Cardiac septum (tissue), 1 donor: ENCODE results near the gene IRF4. TPM values are rescaled to one million over a fixed set of nuclear protein-coding genes. Genes with fewer than 3 reads are reported as not detected.
"Not testable (repeated sequence)": the region's sequence is repeated elsewhere in the genome, so short reads cannot be mapped to it uniquely, and the experiment has no call there.

Source experiments
- DNase-seq: peaks from one replicate; pipeline ENCODE4 v3.0.0-alpha.2; 2020; ENCODE audit warnings: low spot score
- intact Hi-C: fragments of 100-400 bp; cut with DNase I; formaldehyde crosslinking; loops from one replicate; pipeline ENCODE4 v1.14.0; 2022
- total RNA-seq: library from RNA; stranded (reverse); fragmentation: NEBNext Ultra II Directional; extraction: Animal tissue kit (Norgen Biotek cat#: 25700); gene quantifications from one replicate; pipeline ENCODE4 v1.2.1, GENCODE V29; 2021
- donor health status: DM: no; HTN: no; CAD: no.

Gene IRF4
- total RNA-seq, 1 donor from 2014 or later, result 0.89 TPM

GRCh38 chr6:409370-409972 lies 17.9 kb downstream of the IRF4 start:
- no peak for DNase-seq
- intact Hi-C loops, result loop anchor here (10.0 kb wide), 1 partner anchor 185 kb away; no protein-coding TSS in a partner anchor

- intact Hi-C loops, result no loop called here
- DNase-seq, result peak; percentile 38
These were observed 19.2 kb downstream of the IRF4 start for GRCh38 chr6:410555-411395.

DNA sequence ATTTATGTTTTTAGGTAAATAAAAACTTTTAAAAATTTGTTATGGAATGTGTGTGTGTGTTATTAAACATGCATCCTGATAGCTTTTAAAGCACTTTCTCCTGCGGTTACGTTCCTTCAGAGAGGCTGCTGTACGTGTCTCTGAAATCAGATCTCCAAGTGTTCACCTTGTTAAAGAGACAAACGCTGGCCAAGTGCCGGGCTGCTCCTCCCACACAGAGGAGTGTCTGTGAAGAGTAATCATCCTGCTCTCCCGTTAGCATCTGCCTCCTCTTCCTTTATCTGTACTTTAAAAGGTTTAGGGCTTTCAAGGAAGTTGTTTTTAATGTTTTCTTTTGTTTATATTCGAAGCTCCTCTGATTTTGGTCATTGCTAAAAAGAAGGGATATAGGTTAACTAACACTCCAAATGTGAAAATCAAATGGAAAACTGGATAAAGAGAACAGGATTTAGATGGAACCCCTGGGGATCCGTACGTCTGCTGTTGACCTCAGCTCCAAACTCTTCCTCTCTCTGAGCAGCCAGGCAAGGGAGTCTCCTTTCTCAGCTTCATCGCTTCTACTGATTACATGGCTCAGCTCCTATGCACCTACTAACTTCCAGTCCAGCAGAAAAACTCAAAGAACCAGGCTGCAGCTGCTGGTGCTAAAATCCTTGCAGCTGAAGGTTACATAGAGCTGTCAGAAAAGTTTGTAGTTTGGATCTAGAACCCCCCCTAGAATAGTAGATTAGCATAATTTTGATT lies 20.0 kb downstream of the IRF4 start:
- intact Hi-C loops, result no loop called here

DNA sequence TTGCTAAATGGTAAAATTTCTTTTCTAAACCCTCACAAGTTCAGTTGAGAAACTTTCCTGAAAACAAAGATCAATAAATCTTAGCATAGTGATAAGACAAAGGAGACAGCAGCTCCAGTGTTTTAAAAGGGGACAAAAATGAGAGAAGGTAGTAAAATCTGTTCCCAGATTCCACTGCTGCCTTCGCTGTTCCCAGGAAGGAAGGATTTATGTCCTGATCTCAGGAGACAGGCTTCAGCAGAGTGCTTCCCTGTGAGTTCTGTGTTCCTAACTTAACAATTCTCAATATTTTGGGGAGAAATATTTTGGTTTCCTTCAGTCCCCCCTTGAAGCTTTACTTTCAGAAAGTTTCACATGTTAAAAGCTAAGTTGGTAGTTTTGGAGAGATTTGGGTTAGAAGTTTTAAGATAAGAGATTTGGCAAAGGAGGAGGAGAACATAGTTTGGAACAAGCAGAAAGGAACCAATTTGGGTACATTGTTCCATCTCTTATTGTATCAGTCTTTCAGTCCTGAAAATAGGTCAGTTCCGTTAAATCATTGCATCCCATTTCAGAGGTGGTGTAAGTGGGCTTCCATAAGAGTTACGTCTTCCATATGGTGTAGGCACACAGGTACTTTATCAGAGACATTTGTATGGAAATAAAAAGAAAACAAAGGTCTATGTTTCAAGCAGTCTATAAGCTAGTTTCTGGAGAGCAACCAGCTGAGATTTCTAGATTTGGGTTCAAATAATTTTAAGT lies 20.8 kb downstream of the IRF4 start:
- DNase-seq, result no peak
- intact Hi-C loops, result no loop called here

More for the DNA sequence above, 20.0 kb downstream of the IRF4 start:
- no peak for DNase-seq

- intact Hi-C loops, result no loop called here
- DNase-seq, result peak; percentile 15
These were observed 22.9 kb downstream of the IRF4 start for GRCh38 chr6:414447-414846.

DNA sequence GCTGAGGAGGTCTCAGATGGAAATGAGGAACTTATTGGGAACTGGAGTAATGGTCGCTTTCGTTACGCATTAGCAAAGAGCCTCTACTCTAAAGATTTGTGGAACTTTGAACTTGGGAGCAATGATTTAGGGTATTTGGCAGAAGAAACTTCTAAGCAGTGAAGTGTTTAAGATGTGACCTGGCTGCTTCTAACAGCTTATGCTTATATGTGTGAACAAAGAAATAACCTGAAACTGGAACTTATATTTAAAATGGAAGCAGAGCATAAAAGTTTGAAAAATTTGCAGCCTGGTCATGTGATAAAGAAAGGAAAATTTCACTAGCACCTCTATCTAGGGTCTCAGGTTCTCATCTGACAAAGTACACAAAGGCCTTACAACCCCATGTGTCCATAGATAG lies 23.5 kb downstream of the IRF4 start:
- intact Hi-C loops, result no loop called here
- DNase-seq, result no peak

GRCh38 chr6:421211-421610 lies 29.7 kb downstream of the IRF4 start:
- DNase-seq, result no peak
- intact Hi-C loops, result no loop called here

DNA sequence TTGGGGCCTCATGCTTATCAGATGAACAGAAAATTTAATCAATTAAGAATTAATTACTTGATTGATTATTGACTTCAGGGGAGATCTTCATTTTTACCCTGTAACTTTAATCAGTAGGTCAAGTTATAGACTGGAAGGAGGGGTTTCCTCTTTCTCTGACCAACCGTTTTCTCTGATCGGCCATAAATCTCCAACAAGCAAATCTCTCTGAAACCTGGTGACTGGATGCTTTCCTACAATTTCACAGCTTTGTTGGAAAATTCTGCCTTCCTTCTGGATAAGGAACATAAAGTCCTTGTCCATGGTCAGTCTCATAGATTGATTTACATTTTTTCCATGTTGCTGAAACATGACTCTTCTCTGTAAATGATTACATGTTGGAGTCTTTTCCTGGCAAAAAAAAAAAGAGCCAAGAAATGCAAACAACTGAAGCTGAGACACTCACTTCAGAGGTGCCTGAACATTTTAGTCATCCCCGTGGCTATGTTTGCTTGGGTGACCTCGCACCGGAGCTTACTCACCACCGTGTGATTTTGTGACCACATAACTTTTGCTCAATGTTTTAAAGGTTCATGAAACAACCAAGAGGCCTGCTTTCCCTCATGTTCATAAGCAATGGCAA lies 31.0 kb downstream of the IRF4 start:
- intact Hi-C loops, result no loop called here
- no peak for DNase-seq

DNA sequence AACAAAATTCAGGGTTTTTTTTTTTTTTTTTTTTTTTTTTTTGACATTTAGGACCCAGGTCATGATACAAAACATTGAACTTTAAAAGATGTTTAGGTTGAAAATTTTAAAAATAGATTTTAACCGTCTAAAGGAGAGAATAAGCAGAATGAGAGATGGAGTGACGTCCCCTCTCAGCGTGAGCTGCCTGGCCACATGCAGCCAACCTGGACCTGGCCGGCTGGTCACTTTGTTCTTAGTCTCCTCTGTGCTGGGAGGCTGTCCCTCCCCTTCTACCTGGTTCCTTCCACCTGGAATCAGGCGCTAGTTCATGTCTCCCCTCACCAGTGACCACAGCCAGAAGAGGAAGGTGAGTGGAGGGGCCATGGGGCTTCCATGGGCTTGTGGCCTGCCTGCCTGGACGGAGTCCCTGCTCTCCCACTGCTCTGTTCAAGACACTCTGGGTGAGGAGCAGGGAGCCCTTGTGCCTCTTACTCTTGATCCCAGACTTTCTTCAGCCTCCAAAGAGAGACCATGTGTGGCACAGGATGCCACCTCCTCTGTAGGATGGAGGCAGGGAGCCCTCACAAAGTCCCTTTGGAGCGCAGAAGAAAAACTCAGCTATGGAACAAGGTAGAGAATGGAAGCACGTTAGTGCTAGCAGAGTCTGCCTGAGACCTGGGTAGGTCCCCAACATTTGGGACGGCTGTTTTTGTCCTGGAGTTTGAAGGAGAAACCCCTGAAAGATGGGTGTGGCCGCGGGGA lies 31.7 kb downstream of the IRF4 start:
- no peak for DNase-seq
- intact Hi-C loops, result no loop called here

DNA sequence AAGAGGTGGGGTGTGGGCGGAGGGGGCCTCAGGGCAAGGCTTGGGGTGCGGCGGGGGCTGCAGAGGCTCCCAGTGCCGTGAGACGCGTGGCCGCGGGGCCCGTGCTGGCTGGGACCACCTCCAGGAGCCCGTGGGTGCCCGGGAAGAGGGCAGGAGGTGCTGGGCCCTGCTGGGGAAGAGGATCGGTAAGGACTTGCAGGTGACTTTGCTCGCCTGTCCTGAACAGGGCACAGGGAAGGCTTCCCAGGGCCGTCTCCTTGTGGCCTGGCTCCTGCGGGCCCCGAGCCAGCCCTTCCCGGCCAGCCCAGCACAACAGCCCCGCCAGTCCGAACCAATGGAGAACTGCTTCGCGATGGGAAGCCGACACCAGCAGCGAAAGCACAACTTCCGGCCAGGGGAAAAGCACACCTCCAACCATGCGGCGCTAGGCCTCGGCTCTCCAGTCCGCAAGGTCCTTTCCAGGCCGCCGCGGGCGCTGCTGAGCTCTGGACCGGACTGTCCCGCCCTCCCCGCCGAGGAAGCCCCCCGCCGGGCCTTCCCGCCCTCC lies 32.3 kb downstream of the IRF4 start:
- no peak for DNase-seq
- intact Hi-C loops, result no loop called here

GRCh38 chr6:424741-425417 lies 33.3 kb downstream of the IRF4 start:
- intact Hi-C loops, result no loop called here
- DNase-seq, result no peak

GRCh38 chr6:425418-425788 lies 33.9 kb downstream of the IRF4 start:
- intact Hi-C loops, DNase-seq: not testable (repeated sequence)

DNA sequence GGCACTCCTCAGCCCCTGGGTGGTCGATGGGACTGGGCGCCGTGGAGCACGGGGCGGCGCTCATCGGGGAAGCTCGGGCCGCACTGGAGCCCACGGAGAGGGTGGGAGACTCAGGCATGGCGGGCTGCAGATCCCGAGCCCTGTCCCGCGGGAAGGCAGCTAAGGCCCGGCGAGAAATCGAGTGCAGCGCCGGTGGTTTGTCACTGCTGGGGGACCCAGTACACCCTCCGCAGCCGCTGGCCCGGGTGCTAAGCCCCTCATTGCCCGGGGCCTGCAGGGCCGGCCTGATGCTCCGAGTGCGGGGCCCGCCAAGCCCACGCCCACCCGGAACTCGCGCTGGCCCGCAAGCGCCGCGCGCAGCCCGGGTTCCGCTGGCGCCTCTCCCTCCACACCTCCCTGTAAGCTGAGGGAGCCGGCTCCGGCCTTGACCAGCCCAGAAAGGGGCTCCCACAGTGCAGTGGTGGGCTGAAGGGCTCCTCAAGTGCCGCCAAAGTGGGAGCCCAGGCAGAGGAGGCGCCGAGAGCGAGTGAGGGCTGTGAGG lies 34.7 kb downstream of the IRF4 start:
- intact Hi-C loops, DNase-seq: not testable (repeated sequence)

- intact Hi-C loops, result no loop called here
- no peak for DNase-seq
These were observed 36.6 kb downstream of the IRF4 start for GRCh38 chr6:428047-428603.

GRCh38 chr6:429515-430121 lies 38.1 kb downstream of the IRF4 start:
- intact Hi-C loops, result no loop called here
- no peak for DNase-seq

DNA sequence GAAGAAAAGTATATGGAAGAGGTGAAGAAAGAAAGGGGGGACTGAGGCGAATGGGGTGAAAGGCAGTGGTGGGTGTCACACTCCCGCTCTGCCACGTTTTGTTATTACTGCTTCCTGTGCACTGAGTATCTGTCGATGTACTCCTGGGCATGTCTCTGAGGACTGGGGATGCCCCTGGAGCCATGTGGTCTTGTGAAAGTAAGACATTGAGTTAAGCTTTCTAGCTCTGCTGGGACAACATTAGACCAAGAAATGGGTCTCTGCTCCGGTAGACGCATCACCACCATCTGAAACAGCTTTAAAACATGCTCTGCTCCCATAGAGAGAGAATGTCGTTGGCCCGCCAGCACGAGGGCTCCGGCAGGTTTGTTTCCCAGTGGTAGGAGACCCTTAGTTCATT lies 40.0 kb downstream of the IRF4 start:
- intact Hi-C loops, result no loop called here
- DNase-seq, result no peak

GRCh38 chr6:431986-432385 lies 40.4 kb downstream of the IRF4 start:
- intact Hi-C loops, result no loop called here
- DNase-seq, result no peak
